GM18907 (cell line): Measurements from ENCODE around the gene BST1.

ENCODE experiments used
- ATAC-seq: cut with Tn5 transposase; IDR thresholded peaks from one replicate; pipeline ENCODE4 v1.9.1; 2021; ENCODE audit warnings: mild to moderate bottlenecking, moderate library complexity; ENCODE audit not compliant: unreplicated experiment

The BST1 gene

DNA sequence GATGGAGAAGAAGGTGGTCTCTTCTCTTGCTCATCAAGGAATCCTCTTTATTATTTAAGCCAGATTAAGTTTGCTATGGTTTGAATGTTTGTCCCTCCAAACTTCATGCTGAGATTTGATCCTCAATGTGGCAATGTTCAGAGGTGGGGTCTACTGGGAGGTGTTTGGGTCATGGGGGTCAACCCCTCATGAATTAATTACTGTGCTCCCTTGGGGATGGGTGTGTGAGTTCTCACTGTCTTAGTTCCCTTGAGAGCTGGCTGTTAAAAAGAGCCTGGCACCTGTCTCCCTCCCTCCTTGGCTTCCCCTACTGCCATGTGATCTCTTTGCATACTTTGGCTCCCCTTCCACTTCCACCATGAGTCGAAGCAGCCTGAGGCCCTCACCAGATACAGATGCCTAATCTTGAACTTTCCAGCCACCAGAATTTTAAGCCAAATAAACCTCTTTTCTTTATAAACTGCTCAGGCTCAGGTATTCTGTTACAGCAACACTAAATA is 39.3 kb downstream of the BST1 start:
- ATAC-seq = no peak

GRCh38 chr4:15742637-15743036 is 39.8 kb downstream of the BST1 start:
- ATAC-seq = no peak

DNA sequence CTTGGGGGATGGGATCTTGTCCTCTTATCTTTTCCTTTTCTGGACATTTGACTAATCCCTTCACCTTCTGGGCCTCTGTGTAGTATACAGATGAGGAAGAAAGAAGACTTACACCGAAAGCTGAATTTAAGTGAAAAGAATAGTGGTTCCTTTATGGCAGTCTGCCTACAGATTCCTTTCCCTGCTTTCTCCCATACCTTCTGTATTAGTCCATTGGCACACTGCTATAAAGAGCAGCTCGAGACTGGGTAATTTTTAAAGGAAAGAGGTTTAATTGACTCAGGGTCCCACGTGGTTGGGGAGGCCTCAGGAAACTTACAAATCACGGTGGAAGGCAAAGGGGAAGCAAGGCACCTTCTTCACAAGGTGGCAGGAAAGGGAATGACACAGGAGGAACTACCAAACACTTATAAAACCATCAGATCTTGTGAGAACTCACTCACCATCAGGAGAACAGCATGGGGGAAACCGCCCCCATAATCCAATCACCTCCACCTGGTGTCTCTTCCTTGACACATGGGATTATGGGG is 41.2 kb downstream of the BST1 start:
- ATAC-seq = no peak

GRCh38 chr4:15746110-15746509 is 43.2 kb downstream of the BST1 start:
- ATAC-seq = no peak

DNA sequence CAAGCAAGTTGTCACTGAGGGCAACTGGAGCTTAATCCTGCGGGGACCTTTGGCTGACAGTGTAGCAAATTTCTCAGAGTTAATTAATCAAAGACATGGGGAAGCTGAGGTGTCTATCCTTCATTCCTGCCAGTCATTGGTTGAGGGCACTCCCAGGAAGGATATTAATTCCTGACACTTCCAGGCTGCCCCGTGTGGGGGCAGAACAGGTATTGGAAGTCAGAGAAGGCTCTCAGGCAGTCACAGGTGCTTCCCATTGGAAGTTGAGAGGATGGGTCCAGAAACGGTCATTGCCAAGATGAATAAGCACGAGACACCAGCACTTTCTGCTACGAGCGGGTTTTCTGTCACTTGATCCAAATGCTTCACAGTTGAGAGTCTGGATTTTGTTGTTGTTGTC is 46.1 kb downstream of the BST1 start:
- ATAC-seq = no peak

- ATAC-seq = no peak
These were observed 48.3 kb downstream of the BST1 start for GRCh38 chr4:15751153-15751552.

GRCh38 chr4:15753081-15753480 is 50.2 kb downstream of the BST1 start:
- ATAC-seq = no peak

DNA sequence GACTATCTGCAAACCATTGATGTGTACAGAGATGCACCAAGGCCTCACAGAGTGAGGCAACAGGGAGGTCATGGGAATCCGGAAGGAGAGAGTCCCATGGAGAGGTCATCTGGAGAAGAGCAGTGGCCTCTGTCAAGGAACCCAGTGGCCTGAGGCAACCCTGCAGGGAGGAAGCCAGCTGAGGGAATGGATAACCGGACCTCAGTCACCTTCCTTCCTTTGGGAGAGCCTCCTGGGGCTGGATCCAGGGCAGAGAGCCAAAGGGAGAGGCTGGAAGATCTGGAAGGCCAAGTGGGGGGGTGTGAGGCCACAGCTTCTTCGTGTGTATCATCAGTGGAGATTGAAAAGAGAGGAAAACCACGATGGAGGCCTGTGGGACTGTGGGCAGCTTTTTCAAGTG is 50.9 kb downstream of the BST1 start:
- no peak for ATAC-seq

GRCh38 chr4:15754323-15754722 is 51.5 kb downstream of the BST1 start:
- ATAC-seq = no peak

GRCh38 chr4:15755321-15756155 is 52.7 kb downstream of the BST1 start:
- peak; percentile 28 for ATAC-seq

DNA sequence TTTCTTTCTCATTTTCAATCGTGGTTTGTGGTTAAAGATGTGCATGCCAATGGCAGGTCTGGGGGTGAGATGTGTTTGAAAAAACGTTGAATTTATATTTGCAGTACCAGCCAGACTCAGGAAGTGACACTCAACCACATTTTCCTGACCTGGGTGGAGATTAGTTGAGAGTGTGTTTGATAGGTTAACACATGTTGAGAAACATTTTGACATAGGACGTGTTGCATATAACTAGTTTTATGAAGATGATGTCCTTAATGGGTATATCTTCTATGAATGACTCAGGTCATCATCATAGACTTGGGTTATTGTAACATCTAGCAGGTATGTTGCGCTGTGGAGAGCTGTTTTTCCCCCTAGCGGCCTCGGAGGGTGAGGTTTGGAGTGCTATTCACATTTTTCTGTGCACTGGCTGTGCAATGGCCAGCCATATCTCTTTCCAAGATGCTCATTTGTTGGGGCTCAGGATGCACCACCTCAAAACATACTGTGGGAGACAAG is 53.5 kb downstream of the BST1 start:
- ATAC-seq = peak; percentile 89

GRCh38 chr4:15757054-15757453 is 54.2 kb downstream of the BST1 start:
- no peak for ATAC-seq

DNA sequence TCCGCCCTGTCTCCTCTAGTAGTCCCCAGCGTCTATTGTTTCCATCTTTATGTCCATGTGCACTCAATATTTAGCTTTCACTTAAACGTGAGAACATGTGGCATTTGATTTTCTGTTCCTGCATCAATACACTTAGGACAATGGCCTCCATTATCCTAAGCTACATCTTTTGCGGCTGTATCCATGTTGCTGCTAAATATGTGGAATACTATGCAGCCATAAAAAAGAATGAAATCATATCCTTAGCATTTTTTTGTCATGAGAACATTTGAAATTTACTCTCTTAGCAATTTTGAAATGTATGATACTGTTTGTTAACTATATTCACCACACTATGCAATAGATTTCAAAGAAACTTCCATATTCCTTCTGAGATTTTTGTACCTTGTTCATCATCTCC is 55.4 kb downstream of the BST1 start:
- ATAC-seq = no peak

GRCh38 chr4:15762460-15762859 is 59.6 kb downstream of the BST1 start:
- peak; percentile 46 for ATAC-seq

- peak; percentile 7 for ATAC-seq
These were observed 62.5 kb downstream of the BST1 start for GRCh38 chr4:15765391-15765790.

GRCh38 chr4:15765910-15766697 is 63.2 kb downstream of the BST1 start:
- ATAC-seq = peak; percentile 80

DNA sequence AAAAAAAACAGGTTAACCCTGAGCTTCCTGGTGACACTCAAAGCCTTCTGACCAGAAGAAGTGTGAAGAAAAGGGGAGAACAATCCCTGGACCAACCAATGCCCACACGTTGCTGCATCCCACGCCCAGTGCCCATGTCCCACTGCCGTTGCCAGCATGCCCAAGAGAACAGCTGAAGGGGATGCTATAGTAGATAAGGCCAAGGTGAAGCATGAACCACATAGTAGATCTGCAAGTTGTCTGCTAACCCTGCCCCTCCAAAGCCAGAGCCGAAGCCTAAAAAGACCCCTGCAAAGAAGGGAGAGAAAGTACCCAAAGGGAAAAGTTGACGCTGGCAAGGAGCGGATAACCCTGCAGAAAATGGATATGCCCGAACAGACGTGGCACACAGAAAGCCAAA is 64.0 kb downstream of the BST1 start:
- no peak for ATAC-seq

GRCh38 chr4:15769202-15769601 is 66.3 kb downstream of the BST1 start:
- no peak for ATAC-seq

DNA sequence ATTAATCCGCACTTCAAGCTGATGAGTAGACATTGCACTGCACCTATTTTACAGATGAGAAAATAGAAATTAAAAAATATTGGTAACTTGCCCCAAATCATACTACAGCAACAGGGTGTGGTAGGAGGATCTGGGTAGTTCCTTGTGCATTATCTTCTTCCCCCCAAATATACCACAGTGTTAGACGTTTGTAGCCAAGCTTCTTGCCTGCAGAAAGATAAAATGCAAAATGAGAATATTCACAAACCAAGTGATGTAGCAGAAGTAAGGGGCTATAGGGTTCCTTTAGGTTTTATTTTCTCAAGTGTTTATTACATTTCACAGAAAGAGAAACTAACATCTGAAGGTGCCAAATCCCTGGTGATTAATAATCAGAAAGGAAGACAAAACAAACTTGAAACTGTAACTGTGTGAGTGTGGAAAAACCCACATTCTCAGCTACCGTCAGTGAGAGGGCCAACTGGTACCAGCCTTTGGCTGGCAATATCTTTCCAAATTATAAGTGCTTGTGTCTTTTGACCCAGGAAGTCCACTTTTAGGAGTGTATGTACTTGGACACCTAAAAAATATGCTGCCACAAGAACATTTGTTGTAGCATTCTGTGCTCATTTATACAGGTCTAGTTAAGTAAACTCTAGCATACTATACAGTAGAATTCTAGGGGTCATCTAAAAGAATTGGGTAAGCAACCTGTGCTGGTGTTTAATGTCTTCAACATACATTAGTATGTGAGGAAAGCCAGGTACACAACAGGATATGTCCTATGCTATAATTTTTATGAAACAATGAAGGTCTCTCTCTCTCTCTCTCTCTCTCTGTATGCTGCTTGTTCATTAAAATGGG is 68.6 kb downstream of the BST1 start:
- peak; percentile 85 for ATAC-seq

DNA sequence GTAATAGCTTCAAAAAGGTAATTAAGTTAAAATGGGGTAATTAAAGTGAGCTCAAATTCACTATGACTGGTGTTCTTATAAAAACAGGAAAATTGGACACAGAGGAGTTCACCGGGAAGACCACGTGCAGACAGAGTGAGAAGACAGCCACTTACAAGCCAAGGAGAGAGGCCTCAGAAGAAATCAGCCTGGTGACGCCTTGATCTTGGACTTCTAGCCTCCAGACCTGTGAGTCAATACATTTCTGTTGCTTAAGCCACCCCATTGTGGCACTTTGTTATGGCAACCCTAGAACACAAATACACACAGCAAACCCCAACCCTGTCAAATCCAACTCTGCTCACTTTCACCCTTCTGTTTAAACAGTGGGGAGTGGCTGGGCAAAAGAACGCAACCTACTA is 71.2 kb downstream of the BST1 start:
- ATAC-seq = no peak
